Panc1 (cell line): Measurements from ENCODE around the gene TMEM138. TPM values are rescaled to one million over a fixed set of nuclear protein-coding genes. Genes with fewer than 3 reads are reported as not detected.

ENCODE experiments used
- ATAC-seq: fragments of 200-7000 bp; cut with Tn5 transposase; 2 replicates; pipeline ENCODE4 v1.9.1; 2020; ENCODE audit warnings: mild to moderate bottlenecking, moderate library complexity
- BruUV-seq: library from RNA; stranded (reverse); fragments of 400-500 nt; replicated peaks from 2 replicates; lab custom pipeline; 2021; lab: Mats Ljungman, UMichigan
- CTCF ChIA-PET: fragments of 300-600 bp; sonication (Branson Sonifier 250); formaldehyde crosslinking; loops from one replicate; lab custom pipeline; 2022; ENCODE audit warnings: antibody characterized with exemption; lab: Charles Lee
- POLR2A ChIA-PET: fragments of 300-600 bp; sonication (Branson Sonifier 250); formaldehyde crosslinking; loops from one replicate; lab custom pipeline; 2022; ENCODE audit warnings: antibody characterized with exemption; lab: Charles Lee
- DNase-seq: peaks from one replicate; pipeline ENCODE4 v3.0.0-alpha.2; 2010; ENCODE audit warnings: low read depth, low spot score
- H3K27ac ChIP-seq: 2 replicates; pipeline ENCODE4 v1.5.1; 2011; ENCODE audit warnings: mild to moderate bottlenecking, low read length, inconsistent platforms
- H3K27me3 ChIP-seq: fragments of 200-500 bp; sonication (Bioruptor generic); 2 replicates; pipeline ENCODE4 v1.6.0; 2014; ENCODE audit warnings: low read length, inconsistent platforms; ENCODE audit not compliant: control insufficient read depth, insufficient read depth
- H3K36me3 ChIP-seq: fragments of 200-500 bp; sonication (Bioruptor generic); 2 replicates; pipeline ENCODE4 v1.5.1; 2014; ENCODE audit warnings: inconsistent platforms, mild to moderate bottlenecking, low read length, moderate library complexity; ENCODE audit not compliant: control insufficient read depth, insufficient read depth
- H3K4me1 ChIP-seq: 2 replicates; pipeline ENCODE4 v1.5.1; 2011; ENCODE audit warnings: inconsistent platforms, mild to moderate bottlenecking, low read length, moderate library complexity; ENCODE audit not compliant: control insufficient read depth, insufficient read depth
- H3K4me3 ChIP-seq, 2 experiments: 2 replicates each; pipeline ENCODE4 v1.5.1; 2011 to 2012; ENCODE audit warnings: low read depth in 2 of 2, low read length in 2 of 2, mild to moderate bottlenecking in 2 of 2, inconsistent platforms in 1 of 2, moderate library complexity in 1 of 2
- H3K9me3 ChIP-seq: fragments of 200-500 bp; sonication (Bioruptor generic); 2 replicates; pipeline ENCODE4 v1.5.1; 2014; ENCODE audit warnings: low read depth, mild to moderate bottlenecking, inconsistent platforms, low read length, moderate library complexity; ENCODE audit not compliant: control insufficient read depth, insufficient read depth
- CTCF ChIP-seq: fragments of 450-650 bp; IDR thresholded peaks from 2 replicates; pipeline ENCODE4 v1.5.1; 2017; ENCODE audit warnings: mild to moderate bottlenecking
- POLR2AphosphoS5 ChIP-seq: IDR thresholded peaks from 2 replicates; pipeline ENCODE4 v1.6.1; 2012; ENCODE audit warnings: mild to moderate bottlenecking, low read depth, low read length, moderate library complexity
- REST ChIP-seq, 2 experiments: IDR thresholded peaks; 2 replicates each; pipeline ENCODE4 v1.6.1; 2011 to 2012; ENCODE audit warnings: low read depth in 2 of 2, control low read depth in 1 of 2, low read length in 1 of 2, mild to moderate bottlenecking in 1 of 2, moderate library complexity in 1 of 2; ENCODE audit not compliant: insufficient read depth in 1 of 2
- SIN3A ChIP-seq: IDR thresholded peaks from 2 replicates; pipeline ENCODE4 v1.6.1; 2012; ENCODE audit warnings: low read depth, mild to moderate bottlenecking, low read length, moderate library complexity, borderline replicate concordance; ENCODE audit not compliant: insufficient read depth
- TCF7L2 ChIP-seq: IDR thresholded peaks from 2 replicates; pipeline ENCODE4 v1.6.1; 2011; ENCODE audit warnings: mild to moderate bottlenecking, low read depth, low read length, inconsistent platforms
- in situ Hi-C: cut with HindIII; loops from 2 replicates; pipeline ENCODE4 v1.10.0; 2016; ENCODE audit warnings: low sequenced_read_pairs, low pct_unique_long_range_greater_than_20kb
- intact Hi-C: fragments of 100-400 bp; cut with micrococcal nuclease; formaldehyde crosslinking; loops from one replicate; pipeline ENCODE4 v1.10.0; 2022; ENCODE audit not compliant: unreplicated experiment
- total RNA-seq: library from RNA; stranded (reverse); gene quantifications from one replicate; pipeline ENCODE4 v1.2.1, GENCODE V29; 2021; ENCODE audit not compliant: unreplicated experiment

Gene TMEM138
- total RNA-seq, 1 experiment from 2014 or later: 86.6 TPM

DNA sequence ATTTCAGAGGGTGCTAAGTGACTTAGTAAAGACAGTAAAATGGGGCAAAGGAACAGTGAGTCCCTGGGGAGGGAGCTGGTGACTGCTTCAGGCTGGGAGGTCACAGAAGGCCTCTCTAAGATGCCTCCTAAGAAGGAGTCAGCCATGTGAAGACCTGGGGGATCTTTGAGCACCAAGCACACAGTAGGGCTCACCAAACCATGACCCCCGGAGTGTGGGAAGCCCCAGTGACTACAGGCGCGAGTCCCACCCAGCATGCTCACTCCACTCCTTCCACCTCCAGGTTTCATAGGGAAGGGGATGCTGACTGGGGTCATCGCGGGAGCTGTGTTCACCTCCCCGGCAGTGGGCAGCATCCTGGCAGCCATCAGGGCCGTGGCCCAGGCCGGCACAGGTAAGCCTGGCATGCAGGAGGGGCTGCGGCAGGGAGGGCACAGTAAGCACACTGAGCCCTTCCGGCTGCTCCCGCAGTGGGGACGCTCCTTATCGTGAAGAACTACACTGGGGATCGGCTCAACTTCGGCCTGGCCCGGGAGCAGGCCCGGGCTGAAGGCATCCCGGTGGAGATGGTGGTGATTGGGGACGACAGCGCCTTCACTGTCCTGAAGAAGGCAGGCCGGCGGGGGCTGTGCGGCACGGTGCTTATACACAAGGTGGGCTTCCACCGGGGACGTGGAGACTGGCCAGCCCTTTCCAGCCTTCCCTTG, 23.2 kb upstream of the TMEM138 start:
- peaks cover 12% of the 10 kb centered on the region for H3K4me1 ChIP-seq
- CTCF ChIA-PET: no interaction called here
- no peaks in the 10 kb centered on the region for H3K27me3 ChIP-seq
- in situ Hi-C loops (no loop called here), intact Hi-C loops (no loop called here)
- BruUV-seq: no TSS peak
- H3K4me3 ChIP-seq: no peak overlapping the region
- TF ChIP-seq REST (IDR thresholded peaks at IDR 0.05; ENCODE audit: insufficient read depth in 1 of 2, low read depth in 2 of 2, low read length in 1 of 2) (no peak), TCF7L2 (no peak), SIN3A (no peak), CTCF (no peak), POLR2AphosphoS5 (no peak)
- ATAC-seq (no peak), DNase-seq (no peak)
- H3K9me3 ChIP-seq: no peaks in the 10 kb centered on the region
- H3K36me3 ChIP-seq: no peaks in the 10 kb centered on the region
- POLR2A ChIA-PET: interaction anchor here (0.5 kb wide), 1 partner anchor 20 kb away, joined by 4 read pairs; no protein-coding TSS in a partner anchor
- no peak overlapping the region for H3K27ac ChIP-seq

- POLR2A ChIA-PET: no interaction called here
- H3K9me3 ChIP-seq: no peaks in the 10 kb centered on the region
- ATAC-seq (no peak), DNase-seq (no peak)
- in situ Hi-C loops (no loop called here), intact Hi-C loops (no loop called here)
- CTCF ChIA-PET: no interaction called here
- H3K36me3 ChIP-seq: no peaks in the 10 kb centered on the region
- no TSS peak for BruUV-seq
- H3K27ac ChIP-seq: no peak overlapping the region
- peaks cover 7% of the 10 kb centered on the region for H3K4me1 ChIP-seq
- no peak overlapping the region for H3K4me3 ChIP-seq
- no peak for TF ChIP-seq SIN3A
- TF ChIP-seq TCF7L2: no peak
- no peak for TF ChIP-seq POLR2AphosphoS5
- no peak for TF ChIP-seq CTCF
- no peak for TF ChIP-seq REST (IDR thresholded peaks at IDR 0.05; ENCODE audit: insufficient read depth in 1 of 2, low read depth in 2 of 2, low read length in 1 of 2)
- no peaks in the 10 kb centered on the region for H3K27me3 ChIP-seq
These were observed 22.7 kb upstream of the TMEM138 start for GRCh38 chr11:61339490-61339878.
